GM15510 (cell line): Measurements from ENCODE around the gene IRS1.

ENCODE experiments used
- POLR2A ChIP-seq: IDR thresholded peaks from 3 replicates; pipeline ENCODE4 v1.6.1; 2011; ENCODE audit warnings: borderline replicate concordance; ENCODE audit not compliant: insufficient read length; ENCODE audit errors: extremely low read depth

Gene IRS1

GRCh38 chr2:226799211-226799975 lies at the start of gene IRS1:
Gene IRS1 (minus strand): TSS chr2:226799820. CDS start chr2:226798738, 1,082 bp downstream.
- TF ChIP-seq POLR2A: peak; percentile 24

- no peak for TF ChIP-seq POLR2A
These were observed 49.7 kb upstream of the IRS1 start for GRCh38 chr2:226849349-226849748.

GRCh38 chr2:226847511-226847910 lies 47.9 kb upstream of the IRS1 start:
- no peak for TF ChIP-seq POLR2A

GRCh38 chr2:226847090-226847489 lies 47.5 kb upstream of the IRS1 start:
- TF ChIP-seq POLR2A: no peak

GRCh38 chr2:226845386-226846116 lies 45.9 kb upstream of the IRS1 start:
- no peak for TF ChIP-seq POLR2A

GRCh38 chr2:226839951-226840350 lies 40.3 kb upstream of the IRS1 start:
- TF ChIP-seq POLR2A: no peak

- no peak for TF ChIP-seq POLR2A
These were observed 39.5 kb upstream of the IRS1 start for GRCh38 chr2:226839161-226839560.

GRCh38 chr2:226838722-226839121 lies 39.1 kb upstream of the IRS1 start:
- TF ChIP-seq POLR2A: no peak

- TF ChIP-seq POLR2A: no peak
These were observed 38.4 kb upstream of the IRS1 start for GRCh38 chr2:226837787-226838603.

GRCh38 chr2:226837334-226837733 lies 37.7 kb upstream of the IRS1 start:
- no peak for TF ChIP-seq POLR2A

- TF ChIP-seq POLR2A: no peak
These were observed 36.9 kb upstream of the IRS1 start for GRCh38 chr2:226836548-226836885.

GRCh38 chr2:226835796-226836547 lies 36.4 kb upstream of the IRS1 start, which contains the start of gene RHBDD1:
Gene RHBDD1 (plus strand): TSS chr2:226836054. CDS start chr2:226864694, 28,640 bp downstream.
- TF ChIP-seq POLR2A: peak; percentile 98

GRCh38 chr2:226835420-226835795 lies 35.8 kb upstream of the IRS1 start:
- TF ChIP-seq POLR2A: no peak

- no peak for TF ChIP-seq POLR2A
These were observed 32.4 kb upstream of the IRS1 start for GRCh38 chr2:226832061-226832460.

- TF ChIP-seq POLR2A: no peak
These were observed 31.6 kb upstream of the IRS1 start for GRCh38 chr2:226831266-226831665.
